HG03558 (cell line): ENCODE measurements around the gene PRAMEF33.
"Not testable (repeated sequence)": the region's sequence is repeated elsewhere in the genome, so short reads cannot be mapped to it uniquely, and the experiment has no call there.

Experiments used
- ATAC-seq: cut with Tn5 transposase; IDR thresholded peaks from one replicate; pipeline ENCODE4 v1.9.1; 2021; ENCODE audit warnings: moderate number of reproducible peaks; ENCODE audit not compliant: unreplicated experiment; ENCODE audit errors: extremely low read depth

Gene PRAMEF33, protein sequence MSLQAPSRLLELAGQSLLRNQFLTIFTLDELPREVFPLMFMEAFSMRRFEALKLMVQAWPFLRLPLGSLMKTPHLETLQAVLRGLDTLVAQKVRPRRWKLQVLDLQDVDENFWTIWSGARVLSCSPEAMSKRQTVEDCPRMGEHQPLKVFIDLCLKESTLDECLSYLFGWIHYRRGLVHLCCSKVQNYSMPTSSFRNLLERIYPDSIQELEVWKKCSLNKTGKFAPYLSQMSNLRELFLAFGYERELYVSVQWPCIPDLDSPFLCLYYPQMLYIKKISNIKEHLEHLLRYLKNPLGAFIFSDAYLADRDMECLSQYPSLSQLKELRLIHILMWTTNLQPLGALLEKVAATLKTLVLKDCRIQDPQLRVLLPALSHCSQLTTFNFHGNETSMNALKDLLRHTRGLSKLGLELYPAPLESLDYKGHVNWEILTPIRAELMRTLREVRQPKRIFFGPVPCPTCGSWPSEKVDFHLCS

DNA sequence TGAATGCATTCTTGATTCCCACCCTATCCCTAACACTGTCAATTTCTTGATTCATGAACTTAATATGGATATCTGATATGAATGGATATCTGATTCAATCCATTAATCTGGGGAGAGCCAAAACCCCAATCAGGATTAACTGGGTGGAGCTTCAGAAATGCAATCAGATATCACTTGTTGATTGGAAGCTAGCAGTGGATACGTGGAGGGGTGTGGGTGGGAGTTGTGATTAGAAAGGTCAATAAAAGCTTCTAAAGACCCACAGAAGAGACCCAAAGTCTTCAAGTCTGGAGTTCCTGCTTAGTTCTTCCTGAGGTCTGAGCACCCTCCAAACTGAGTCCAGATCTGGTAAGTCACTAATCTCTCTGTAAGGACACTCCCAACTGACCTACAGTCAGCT, at the start of gene PRAMEF33:
PRAMEF33 (plus strand) TSS at position 301 of the 400 bp plus-strand sequence. CDS start 2,416 bp downstream, outside the sequence.
- ATAC-seq, result not testable (repeated sequence)

DNA sequence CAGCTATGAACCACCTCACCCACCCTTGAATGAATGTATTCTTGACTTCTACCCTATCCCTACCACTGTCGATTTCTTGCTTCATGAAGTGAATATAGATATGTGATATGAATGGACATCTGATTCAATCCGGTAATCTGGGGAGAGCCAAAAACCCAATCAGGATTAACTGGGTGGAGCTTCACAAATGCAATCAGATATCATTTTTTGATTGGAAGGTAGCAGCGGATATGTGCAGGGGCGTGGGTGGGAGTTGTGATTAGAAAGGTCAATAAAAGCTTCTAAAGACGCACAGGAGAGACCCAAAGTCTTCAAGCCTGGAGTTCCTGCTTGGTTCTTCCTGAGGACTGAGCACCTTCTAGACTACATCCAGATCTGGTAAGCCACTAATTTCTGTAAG, 49.4 kb upstream of the PRAMEF33 start, which contains the start of gene PRAMEF5:
PRAMEF5 (plus strand) TSS at position 301 of the 400 bp plus-strand sequence. CDS start 5,071 bp downstream, outside the sequence.
- not testable (repeated sequence) for ATAC-seq

DNA sequence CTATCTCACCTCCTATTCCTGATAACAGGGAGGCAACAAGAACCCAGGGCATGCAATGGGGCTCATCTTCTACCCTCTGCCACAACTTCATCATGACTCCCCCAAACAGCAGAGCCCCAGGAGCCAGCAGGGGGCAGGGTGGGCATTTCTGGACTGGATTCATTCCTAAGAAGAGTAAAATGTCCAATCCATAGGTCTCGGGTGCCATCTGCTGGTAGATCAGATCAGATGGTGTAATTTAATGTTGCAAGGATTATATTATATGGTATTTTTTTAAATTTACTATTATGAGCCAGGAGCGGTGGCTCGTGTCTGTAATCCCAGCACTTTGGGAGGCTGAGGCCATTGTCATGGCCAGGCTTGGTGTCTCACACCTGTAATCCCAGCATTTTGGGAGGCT, 38.2 kb upstream of the PRAMEF33 start:
- not testable (repeated sequence) for ATAC-seq

DNA sequence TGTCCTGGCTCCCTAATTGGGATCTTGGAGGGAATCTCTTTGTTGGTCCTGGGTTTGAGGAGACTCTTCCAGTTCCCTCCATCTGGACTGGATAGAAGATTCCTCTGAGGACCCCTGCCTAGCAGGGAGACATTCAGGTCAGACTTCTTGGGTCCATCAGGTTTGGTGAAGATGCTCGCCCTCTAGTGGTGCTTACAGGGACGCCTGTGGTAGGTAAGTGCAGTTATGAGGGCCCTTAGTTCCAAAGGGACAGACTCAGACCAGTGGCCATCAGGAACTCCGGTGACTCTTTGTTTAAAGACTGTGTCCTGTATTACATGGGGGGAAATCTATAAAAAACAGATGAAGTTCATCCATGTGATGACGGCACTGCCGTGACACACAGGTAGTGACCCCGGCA, 26.3 kb upstream of the PRAMEF33 start:
- not testable (repeated sequence) for ATAC-seq

DNA sequence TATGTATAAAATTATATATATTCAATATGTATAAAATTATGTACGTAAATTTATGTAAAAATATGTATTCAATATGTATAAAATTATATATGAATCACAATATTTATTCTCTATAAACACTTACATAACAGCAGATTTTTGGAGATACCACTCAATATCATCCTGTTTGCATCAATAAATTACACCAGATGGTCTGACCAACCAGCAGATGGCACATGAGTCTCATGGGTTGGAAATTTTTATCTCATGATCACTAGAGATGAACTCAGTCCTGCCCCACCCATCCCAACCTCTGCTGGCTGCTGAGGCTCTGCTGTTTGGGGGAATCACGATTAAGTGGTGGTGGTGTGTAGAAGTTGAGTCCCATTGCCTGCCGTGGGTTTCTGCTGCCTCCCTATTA, 23.7 kb upstream of the PRAMEF33 start:
- not testable (repeated sequence) for ATAC-seq

DNA sequence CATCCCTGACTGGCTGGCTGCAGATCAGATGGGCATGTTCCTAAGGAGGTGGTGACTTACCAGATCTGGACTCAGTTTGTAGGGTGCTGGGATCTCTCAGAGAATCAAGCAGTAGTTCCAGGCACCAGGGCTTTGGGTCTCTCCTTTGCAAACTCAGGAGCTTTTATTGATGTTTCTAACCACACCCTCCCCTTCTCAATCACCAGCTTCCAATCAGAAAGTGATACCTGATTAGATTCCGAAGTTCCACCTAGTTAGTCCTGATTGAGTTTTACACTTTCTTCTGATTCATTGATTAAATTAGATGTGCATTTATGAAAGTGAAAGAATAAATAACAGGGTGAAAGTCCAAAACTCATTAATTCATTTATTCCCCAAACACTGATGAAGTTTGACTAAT, 18.3 kb upstream of the PRAMEF33 start, which contains the start of gene PRAMEF8:
PRAMEF8 (minus strand) TSS at position 101 of the 400 bp plus-strand sequence. CDS start 1,046 bp downstream, outside the sequence.
- not testable (repeated sequence) for ATAC-seq

DNA sequence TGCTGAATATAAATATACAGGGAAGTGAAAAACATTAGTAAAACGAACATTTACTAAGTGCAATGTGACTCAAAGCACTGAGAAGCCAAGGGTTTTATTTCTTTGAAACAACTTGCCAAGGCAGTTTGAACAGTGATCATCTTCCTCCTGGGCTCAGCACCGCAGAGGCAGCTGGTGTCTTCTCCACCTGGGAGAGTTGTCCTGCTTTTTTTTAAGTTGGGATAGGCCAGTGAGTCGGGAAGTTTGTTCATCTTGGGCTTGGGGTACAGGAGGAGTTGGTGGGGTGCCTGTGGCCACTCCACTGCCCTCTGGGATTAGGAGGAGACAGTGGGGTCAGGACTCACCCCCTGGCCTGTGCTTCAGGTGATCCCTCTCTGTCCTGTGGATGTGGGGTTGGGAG, 14.3 kb upstream of the PRAMEF33 start:
- not testable (repeated sequence) for ATAC-seq

DNA sequence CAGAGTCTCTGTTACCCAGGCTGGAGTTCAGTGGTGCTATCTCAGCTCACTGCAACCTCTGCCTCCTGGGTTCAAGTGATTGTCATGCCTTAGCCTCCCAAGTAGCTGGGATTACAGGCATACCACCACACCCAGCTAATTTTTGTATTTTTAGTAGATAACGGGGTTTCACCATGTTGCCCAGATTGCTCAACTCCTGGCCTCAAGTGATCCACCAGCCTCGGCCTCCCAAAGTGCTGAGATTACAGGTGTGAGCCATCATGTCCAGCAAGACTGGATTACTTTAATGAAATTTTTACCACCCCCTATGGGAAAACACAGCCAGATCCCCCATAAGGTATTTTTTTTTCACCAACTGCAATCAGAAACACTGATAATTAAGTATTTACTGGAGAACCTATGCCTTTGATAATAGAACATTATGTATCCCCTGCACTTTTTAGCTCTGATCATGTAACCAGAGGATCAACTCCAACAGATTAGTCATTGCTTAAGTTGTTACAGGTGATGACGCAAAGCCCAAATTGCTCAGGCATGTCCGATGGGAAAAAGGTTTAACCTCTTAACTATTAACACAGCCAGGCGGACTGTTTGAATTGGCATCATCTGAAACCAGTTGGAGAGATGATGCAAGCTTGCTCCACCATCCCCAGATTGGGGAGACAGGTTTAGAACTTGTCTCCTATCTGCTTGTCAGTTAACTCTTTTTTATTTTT, 6.0 kb upstream of the PRAMEF33 start:
- ATAC-seq, result not testable (repeated sequence)

DNA sequence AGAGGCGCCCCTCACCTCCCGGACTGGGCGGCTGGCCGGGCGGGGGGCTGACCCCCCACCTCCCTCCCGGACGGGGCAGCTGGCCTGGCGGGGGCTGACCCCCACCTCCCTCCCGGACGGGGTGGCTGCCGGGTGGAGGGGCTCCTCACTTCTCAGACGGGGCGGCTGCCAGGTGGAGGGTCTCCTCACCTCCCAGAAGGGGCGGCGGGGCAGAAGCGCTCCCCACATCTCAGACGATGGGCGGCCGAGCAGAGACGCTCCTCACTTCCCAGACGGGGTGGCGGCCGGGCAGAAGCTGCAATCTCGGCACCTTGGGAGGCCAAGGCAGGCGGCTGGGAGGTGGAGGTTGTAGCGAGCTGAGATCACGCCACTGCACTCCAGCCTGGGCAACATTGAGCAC, 4.6 kb upstream of the PRAMEF33 start:
- ATAC-seq, result not testable (repeated sequence)

DNA sequence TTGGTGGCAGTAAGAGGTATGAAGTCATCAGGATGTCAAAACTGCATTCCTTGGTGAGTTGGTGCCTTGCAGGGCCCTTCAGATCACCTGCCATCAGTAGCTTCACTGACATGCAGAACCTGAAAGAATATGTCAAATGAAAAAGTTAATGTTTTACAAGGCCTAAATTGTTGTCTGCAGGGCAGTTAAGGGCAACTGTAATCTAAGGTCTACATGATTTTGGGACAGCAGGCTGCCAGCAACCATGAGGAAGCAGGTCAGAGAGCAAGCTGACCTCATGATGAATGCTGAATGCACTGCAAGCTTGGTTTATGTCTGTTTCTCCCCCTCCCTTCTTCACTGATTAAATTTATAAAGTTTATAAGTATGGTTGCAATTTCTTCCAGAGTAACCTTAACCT, 1.1 kb upstream of the PRAMEF33 start:
- ATAC-seq, result not testable (repeated sequence)

DNA sequence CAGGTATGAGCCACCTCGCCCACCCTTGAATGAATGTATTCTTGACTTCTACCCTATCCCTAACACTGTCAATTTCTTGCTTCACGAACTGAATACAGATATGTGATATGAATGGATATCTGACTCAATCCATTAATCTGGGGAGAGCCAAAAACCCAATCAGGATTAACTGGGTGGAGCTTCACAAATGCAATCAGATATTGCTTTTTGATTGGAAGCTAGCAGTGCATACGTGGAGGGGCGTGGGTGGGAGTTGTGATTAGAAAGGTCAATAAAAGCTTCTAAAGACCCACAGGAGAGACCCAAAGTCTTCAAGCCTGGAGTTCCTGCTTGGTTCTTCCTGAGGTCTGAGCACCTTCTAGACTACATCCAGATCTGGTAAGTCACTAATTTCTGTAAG, 11.9 kb downstream of the PRAMEF33 start, which contains the start of gene PRAMEF15:
PRAMEF15 (plus strand) TSS at position 301 of the 400 bp plus-strand sequence. CDS start 2,827 bp downstream, outside the sequence.
- ATAC-seq, result not testable (repeated sequence)

DNA sequence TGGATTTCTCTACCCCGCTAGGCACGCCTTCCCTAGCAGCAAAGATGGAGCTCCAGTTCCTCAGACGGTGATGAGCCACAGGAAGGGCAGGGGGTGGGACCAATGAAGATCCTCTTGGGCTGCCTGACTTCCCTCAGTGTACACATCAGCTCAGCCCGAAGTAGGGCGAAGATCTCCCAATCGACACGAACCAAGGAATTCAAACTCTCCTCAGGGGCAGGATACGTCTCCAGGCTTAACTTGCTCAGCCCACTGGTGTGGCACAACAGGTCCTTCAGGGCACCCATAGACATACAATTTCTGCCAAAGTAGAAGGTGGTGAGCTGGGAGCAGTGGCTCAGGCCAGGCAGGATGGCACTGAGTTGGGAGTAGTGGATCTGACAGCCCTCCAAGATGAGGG, 39.2 kb downstream of the PRAMEF33 start:
- not testable (repeated sequence) for ATAC-seq

DNA sequence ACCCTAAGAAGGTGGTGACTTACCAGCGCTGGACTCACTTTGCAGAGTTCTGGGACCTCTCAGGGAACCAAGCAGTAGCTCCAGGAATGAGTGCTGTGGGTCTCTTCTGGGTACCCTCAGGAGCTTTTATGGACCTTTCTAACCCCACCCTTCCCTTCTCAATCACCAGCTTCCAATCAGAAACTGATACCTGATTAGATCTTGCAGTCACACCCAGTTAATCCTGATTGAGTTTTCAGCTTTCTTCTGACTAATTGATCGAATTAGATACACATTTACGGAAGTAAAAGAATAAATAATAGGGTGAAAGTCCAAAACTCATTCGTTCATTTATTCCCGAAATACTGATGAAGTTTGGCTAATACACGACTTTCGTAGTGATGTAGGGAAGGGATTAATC, 43.7 kb downstream of the PRAMEF33 start, which contains the start of gene PRAMEF14:
PRAMEF14 (minus strand) TSS at position 101 of the 400 bp plus-strand sequence. CDS start 1,820 bp downstream, outside the sequence.
- not testable (repeated sequence) for ATAC-seq

DNA sequence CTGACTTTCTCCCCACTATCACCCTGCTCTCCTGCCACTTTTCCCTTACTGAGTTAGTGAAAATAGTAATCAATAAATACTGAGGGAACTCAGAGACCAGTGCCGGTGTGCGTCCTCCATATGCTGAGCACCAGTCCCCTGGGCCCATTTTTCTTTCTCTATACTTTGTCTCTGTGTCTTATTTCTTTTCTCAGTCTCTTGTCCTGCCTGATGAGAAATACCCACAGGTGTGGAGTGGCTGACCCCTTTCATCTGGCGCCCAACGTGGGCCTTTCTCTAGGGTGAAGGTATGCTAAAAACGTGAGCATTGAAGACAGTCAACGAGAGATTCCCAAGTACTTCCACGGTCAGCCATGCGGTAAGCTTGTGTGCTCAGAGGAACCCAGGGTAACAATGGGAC, 50.1 kb downstream of the PRAMEF33 start:
- ATAC-seq, result not testable (repeated sequence)

DNA sequence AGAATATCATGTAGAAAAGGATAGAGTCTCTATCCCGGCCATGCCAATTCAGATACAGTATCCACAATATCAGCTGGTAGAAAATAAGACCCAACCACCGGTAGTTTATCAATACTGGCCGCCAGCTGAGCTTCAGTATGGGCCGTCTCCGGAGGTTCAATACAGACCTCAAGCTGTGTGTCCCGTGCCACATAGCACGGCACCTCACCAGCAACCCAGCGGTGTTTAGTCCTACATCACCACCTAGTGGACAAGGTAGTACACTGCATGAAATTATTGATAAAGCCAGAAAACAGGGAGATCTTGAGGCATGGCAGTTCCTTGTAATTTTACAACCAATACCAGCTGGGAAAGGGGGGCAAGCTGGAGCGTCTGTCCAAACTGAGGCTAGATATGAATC, 51.1 kb downstream of the PRAMEF33 start:
- not testable (repeated sequence) for ATAC-seq

DNA sequence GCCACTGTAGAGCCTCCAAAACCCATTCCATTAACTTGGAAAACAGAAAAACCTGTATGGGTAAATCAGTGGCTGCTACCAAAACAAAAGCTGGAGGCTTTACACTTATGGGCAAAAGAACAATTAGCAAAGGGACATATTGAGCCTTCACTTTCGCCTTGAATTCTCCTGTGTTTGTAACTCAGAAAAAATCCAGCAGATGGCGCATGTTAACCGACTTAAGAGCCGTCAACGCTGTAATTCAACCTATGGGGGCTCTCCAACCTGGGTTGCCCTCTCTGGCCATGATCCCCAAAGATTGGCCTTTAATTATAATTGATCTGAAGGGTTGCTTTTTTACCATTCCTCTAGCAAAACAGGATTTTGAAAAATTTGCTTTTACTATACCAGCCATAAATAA, 53.4 kb downstream of the PRAMEF33 start:
- not testable (repeated sequence) for ATAC-seq
